Stimulated activated CD4-positive, alpha-beta T cell treated with anti-CD3 and anti-CD28 coated beads, Interleukin-12 subunit alpha, Interleukin-12 subunit beta, amount 100 ng/mL, for 4 hours (primary cell): ENCODE measurements around the gene ZNF584.
"Not testable (repeated sequence)": the region's sequence is repeated elsewhere in the genome, so short reads cannot be mapped to it uniquely, and the experiment has no call there.

Source experiments
- DNase-seq: peaks from one replicate; pipeline ENCODE4 v3.0.0-alpha.2; 2020

Gene ZNF584

DNA sequence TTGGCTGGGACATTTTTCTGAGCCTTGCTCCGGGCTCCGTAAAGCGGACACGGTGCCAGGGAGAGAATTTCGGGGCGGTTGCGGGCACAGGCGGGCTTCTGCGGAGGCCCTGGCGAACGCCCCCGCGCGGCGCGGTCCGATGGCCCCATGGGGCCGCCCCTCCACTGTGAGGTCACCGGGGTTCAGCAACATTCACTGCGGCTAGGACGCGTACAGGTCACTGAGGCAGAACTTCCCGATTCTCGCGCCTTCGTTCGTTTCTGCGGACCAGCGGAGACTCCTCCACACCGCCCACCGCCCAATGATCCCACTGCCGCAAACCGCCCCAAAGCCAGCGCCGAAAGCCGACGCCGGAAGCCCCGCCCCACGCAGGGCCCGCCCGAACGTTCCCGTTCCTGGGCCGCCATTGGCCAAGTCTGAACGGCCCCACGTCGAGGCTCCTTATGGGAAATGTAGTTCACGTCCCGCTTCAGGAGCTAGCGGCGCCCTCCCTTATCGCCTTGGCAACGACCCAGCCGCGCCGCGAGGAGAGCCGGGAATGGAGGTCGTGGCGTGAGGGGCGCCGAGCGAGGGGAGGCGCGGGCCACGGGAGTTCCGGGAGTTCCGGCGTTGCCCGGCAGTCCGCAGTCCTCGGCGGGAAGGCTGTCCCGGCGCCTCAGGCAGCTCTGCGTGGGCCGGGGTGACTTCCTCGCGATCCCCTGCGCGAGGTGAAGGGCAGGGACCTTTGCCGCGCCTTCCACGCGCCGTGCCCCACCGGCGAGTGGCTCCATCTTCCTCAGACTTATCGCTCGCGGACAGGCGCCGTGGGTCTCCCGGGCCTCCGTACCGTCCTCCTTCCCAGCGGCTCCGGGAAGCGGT lies at the start of gene ZNF584:
Gene ZNF584 (plus strand): TSS at position 498 of the 858 bp plus-strand sequence. CDS start 499 bp downstream, outside the sequence.
- peak; percentile 93 for DNase-seq

- peak; percentile 51 for DNase-seq
Observed at GRCh38 chr19:58361900-58362271, 46.6 kb upstream of the ZNF584 start.

DNA sequence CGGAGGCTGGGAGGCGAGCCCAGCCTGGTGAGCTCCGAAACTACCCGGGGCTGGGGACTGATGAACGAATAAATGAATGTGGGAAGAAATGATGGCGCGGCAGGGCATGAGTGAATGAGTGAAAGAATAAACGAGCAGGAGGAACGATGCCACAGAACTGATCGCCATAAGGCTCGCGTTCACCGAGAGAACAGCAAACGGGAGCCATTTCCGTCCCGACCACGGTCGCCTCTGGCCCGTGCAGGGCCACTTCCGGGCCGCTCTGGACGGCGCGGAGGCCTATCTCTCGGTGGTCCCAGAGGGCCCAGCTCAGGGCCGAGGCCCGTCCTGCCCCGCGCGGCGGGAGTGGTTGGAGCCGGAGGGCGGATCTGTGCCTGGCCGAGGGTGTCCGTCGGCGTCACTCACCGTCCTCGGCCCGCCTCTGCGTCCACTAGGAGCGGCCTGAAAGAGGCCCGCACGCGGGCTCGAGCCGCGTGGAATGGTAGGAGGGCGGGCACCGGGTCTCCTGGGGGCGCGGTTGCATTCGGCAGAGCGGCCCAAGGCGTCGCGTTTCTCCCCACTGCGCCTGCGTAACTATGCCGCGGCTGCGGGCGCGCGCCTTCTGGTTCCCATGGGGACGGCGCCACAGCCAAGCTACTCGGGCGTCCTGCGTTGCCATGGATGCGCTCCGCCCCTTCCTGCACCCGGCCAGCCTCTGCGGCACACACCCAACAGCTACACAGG lies 46.0 kb upstream of the ZNF584 start, which contains the start of gene ZNF497:
Gene ZNF497 (minus strand): TSS at position 480 of the 723 bp plus-strand sequence. CDS start 5,116 bp downstream, outside the sequence.
- DNase-seq, result peak; percentile 96

GRCh38 chr19:58364146-58364545 lies 44.3 kb upstream of the ZNF584 start:
- DNase-seq, result no peak

- no peak for DNase-seq
Observed at GRCh38 chr19:58366585-58367430, 41.6 kb upstream of the ZNF584 start.

- no peak for DNase-seq
Observed at GRCh38 chr19:58367698-58368454, 40.6 kb upstream of the ZNF584 start.

- DNase-seq, result no peak
Observed at GRCh38 chr19:58368561-58369360, 39.7 kb upstream of the ZNF584 start.

DNA sequence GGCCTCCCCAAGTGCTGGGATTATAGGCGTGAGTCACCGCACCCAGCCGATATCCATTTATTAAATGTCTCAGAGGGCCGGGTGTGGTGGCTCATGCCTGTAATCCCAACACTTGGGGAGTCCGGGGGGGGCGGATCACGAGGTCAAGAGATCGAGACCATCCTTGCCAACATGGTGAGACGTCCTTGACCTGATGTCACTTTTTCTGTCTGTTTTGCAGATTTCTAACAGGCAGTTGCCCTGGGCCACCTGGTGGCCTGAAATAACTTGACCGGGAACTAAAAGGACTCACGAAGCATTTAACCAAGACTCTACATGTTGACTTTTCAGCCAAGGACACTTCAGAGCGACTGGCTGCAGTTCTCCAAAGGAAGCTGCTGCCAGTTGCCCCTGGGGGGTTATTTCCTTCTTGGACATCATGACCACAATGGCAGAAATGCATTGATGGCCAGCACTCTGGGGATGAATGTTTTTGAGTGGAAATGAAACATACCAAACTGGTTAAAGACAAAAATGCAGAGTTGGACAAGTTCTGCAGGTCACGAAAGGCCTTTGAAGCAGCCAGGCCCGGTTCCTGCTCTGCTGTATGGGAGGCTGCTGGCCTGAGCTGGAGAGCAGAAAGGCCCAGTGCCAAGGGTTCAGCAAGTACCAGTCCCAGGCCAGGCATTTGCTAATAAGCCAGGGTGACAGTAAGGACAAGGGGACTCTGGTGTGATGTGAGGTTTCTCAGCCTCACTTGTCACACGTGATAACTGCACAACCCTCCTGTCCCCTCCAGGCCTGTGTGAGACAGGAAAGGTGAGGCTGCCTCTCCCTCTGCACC lies 35.9 kb upstream of the ZNF584 start:
- no peak for DNase-seq

- DNase-seq, result no peak
Observed at GRCh38 chr19:58374200-58374599, 34.2 kb upstream of the ZNF584 start.

DNA sequence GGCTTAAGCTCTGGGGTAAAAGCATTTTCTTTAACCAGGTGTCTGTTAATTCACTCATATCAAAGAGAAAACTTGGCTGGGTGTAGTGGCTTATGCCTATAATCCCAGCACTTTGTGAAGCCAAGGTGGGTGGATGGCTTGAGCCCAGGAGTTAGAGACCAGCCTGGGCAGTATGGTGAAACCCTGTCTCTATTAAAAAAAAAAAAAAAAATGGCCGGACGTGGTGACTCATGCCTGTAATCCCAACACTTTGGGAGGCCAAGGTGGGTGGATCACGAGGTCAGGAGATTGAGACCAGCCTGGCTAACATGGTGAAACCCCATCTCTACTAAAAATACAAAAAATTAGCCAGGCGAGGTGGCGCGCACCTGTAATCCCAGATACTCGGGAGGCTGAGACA lies 31.7 kb upstream of the ZNF584 start:
- not testable (repeated sequence) for DNase-seq

DNA sequence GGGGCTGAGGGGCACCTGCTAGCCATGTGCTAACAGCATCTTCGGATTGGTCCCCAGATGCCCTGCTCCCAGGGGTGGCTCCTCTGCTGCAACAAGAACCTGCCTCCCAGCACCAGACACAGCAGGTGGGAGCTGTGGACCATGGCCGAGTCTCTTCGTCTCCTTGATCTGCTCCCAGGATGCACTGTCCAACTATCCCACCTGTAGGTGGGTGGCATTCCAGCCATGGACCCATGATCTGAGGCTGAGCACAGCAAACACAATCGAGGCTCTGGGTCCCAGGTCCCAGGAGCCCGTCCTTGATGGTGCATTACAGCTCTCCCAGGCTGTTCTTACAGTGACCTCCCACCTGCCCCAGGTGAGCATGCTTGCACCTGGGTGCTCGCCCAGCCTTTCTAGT lies 29.2 kb upstream of the ZNF584 start:
- DNase-seq, result no peak

DNA sequence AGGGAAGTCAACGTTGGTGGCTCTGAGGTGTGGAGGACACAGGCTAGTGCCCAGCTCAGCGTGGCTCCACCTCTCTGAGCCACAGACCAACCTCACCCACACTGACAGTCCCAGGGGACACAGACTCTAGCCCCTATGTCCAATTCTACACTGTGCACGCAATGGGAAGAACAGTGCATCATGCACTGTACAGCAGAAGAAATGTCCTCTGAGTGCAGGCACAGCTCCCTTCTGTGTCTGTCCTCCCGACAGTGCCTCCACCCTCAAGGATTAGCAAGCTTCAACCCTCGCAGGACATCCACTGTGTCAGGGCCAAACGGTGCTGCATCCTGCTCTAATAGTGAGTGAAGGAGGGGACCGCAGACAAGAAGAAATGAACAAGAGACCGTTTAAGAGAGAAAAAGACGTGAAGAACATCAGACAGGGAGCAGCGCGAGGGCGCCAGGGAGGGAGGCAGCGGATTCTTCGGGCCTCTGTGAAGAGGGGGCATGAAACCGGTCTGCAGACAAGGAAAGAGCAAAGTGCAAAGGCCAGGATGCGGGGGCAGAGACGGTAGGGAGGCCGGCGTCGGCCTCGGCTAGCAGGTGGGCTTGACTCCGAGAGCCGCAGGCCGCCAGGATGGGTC lies 28.3 kb upstream of the ZNF584 start:
- no peak for DNase-seq

GRCh38 chr19:58380662-58381459 lies 27.6 kb upstream of the ZNF584 start, which contains the start of gene ZNF837:
Gene ZNF837, minus strand, starts transcription at chr19:58381030. Its CDS starts 11,698 bp downstream, at chr19:58369332.
- DNase-seq, result peak; percentile 94

DNA sequence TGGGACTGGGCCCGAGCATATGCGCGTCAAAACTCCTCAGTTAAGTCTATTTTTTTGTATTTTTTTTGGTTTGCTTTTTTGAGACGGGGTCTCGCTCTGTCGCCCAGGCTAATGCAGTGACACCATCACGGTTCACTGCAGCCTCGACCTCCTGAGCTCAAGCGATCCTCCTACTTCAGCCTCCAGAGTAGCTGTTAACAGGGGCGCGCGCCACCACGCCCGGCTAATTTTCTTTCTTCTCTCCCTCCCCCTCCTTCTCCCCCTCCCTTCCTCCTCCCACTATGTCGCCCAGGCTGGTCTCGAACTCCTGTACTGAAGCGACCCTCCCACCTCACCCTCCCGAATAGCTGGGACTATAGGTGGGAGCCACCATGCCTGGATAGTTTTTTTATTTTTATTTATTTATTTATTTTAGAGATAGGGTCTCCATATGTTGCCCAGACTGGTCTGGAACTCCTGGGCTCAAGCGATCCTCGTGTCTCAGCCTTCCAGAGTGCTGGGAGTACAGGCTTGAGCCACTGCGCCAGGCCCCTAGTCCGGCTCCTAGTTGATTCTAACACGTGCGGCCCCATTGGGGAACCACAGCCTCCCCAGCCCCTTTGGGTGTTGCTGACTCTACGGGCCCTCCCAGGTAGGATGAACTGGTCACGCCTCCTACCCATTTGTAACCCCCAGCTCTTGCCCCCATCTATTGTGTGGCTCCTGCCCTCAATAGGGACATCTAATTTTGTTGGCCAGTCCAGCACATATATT lies 26.8 kb upstream of the ZNF584 start:
- DNase-seq, result no peak

DNA sequence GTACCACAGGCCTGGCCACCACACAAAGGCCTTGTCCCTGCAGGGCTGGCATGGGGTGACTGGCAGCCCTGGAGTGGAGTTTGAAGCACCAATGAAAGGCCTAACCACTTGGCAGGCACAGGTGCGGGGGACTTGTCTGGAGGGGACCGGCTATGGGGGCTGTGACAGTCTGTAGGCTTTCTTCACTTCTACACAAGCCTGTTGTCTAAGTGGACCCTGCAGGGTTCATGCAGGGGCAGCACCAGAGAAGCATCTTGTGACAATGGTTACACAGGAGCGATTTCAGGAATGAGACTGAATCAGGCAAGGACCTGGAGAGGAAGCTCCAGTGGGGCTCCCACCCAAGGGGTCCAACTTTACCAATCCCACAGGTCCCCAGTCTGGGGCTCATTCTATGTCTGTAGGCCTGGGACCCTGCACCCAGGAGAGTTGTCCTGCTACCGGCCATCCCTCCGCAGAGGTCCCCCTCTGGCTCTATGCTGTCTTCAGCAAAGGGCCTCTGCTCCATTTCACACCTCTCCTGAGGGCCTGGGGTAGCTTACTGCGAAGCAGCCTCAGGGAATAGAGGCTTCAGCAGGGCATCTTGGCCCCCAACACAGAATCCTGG lies 25.3 kb upstream of the ZNF584 start:
- DNase-seq, result no peak

GRCh38 chr19:58385313-58385890 lies 23.0 kb upstream of the ZNF584 start:
- no peak for DNase-seq

DNA sequence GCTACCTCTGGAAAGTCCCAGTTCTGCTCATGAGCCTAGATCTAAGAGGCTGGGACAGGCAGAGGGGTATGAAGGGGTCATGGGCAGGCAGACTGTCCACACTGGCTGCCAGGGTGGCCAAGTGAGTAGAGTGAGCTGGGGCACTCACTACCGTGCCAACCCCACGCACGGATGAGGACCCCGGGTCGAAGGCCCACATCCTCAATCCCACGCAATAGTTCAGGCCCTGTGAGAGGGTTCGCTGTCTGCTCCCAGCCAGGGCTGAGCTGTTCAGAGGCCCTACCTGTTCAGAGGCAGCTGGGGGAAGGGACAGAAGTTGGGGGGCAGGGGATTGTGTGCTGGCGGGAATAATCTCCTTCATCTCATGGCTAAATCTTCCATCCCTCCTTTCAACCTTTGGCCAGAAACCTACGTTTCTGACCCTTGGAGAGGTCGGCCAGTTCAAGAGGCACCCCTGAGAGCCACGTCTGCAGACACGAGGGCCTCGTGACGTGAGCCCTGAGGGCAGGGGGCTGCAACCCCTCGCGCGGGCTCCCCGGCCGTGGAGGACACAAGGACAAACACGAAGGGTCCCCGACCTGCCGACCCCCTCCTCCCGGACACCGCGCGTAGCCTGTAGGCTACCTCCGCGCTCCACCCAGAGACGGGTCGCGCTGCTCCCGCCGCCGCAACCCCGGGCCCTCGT lies 22.4 kb upstream of the ZNF584 start:
- peak; percentile 43 for DNase-seq
